Thyroid gland (tissue), 4 donors: ENCODE measurements around the gene NECTIN2.

Experiments
- POLR2A ChIP-seq, 2 donors: fragments of 450-650 bp; IDR thresholded peaks; one replicate each; pipeline ENCODE4 v1.6.1; 2017; ENCODE audit warnings: antibody characterized with exemption in 2 of 2, mild to moderate bottlenecking in 2 of 2, moderate library complexity in 1 of 2
- TF ChIP-seq, protein P1 (sequence below), 6 experiments: fragments of 200-600 bp in 3 of 6; fragments of 450-650 bp in 3 of 6; sonication (generic) in 3 of 6; IDR thresholded peaks; one replicate each; pipeline ENCODE4 v1.5.1; 2016 to 2019; ENCODE audit warnings: antibody characterized with exemption in 6 of 6, mild to moderate bottlenecking in 2 of 6, inconsistent platforms in 1 of 6, moderate library complexity in 1 of 6

- TF ChIP-seq, protein P1, sequence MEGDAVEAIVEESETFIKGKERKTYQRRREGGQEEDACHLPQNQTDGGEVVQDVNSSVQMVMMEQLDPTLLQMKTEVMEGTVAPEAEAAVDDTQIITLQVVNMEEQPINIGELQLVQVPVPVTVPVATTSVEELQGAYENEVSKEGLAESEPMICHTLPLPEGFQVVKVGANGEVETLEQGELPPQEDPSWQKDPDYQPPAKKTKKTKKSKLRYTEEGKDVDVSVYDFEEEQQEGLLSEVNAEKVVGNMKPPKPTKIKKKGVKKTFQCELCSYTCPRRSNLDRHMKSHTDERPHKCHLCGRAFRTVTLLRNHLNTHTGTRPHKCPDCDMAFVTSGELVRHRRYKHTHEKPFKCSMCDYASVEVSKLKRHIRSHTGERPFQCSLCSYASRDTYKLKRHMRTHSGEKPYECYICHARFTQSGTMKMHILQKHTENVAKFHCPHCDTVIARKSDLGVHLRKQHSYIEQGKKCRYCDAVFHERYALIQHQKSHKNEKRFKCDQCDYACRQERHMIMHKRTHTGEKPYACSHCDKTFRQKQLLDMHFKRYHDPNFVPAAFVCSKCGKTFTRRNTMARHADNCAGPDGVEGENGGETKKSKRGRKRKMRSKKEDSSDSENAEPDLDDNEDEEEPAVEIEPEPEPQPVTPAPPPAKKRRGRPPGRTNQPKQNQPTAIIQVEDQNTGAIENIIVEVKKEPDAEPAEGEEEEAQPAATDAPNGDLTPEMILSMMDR (IDR thresholded peaks at IDR 0.05): no peak
- no peak for TF ChIP-seq POLR2A (IDR thresholded peaks at IDR 0.05)
Measured at GRCh38 chr19:44872661-44873060, 26.6 kb downstream of the NECTIN2 start.
